Muscle layer of colon (tissue), 2 donors: ENCODE data around the gene HECTD2.
"Not testable (repeated sequence)": the region's sequence is repeated elsewhere in the genome, so short reads cannot be mapped to it uniquely, and the experiment has no call there.

Experiments
- H3K27ac ChIP-seq: one replicate; pipeline ENCODE4 v1.7.0; 2013; ENCODE audit warnings: low read depth, mild to moderate bottlenecking, low read length, moderate library complexity
- H3K27me3 ChIP-seq, 2 donors: one replicate each; pipeline ENCODE4 v1.7.0; 2013; ENCODE audit warnings: low read length in 2 of 2, mild to moderate bottlenecking in 2 of 2; ENCODE audit not compliant: insufficient read depth in 2 of 2, control insufficient read depth in 1 of 2
- H3K36me3 ChIP-seq: one replicate; pipeline ENCODE4 v1.7.0; 2013; ENCODE audit warnings: mild to moderate bottlenecking, low read length; ENCODE audit not compliant: insufficient read depth
- H3K4me1 ChIP-seq: one replicate; pipeline ENCODE4 v1.7.0; 2013; ENCODE audit warnings: mild to moderate bottlenecking, low read length; ENCODE audit not compliant: insufficient read depth
- H3K4me3 ChIP-seq, 2 donors: one replicate each; pipeline ENCODE4 v1.7.0; 2013; ENCODE audit warnings: low read length in 2 of 2, low read depth in 1 of 2, mild to moderate bottlenecking in 1 of 2, moderate library complexity in 1 of 2
- H3K9ac ChIP-seq: one replicate; pipeline ENCODE4 v1.7.0; 2013; ENCODE audit warnings: low read length
- H3K9me3 ChIP-seq: one replicate; pipeline ENCODE4 v1.7.0; 2013; ENCODE audit warnings: mild to moderate bottlenecking, low read length
- donor health status: abdominal sarcoma.
- donor health status: Adenocarcinoma of cecum.

HECTD2 gene

DNA sequence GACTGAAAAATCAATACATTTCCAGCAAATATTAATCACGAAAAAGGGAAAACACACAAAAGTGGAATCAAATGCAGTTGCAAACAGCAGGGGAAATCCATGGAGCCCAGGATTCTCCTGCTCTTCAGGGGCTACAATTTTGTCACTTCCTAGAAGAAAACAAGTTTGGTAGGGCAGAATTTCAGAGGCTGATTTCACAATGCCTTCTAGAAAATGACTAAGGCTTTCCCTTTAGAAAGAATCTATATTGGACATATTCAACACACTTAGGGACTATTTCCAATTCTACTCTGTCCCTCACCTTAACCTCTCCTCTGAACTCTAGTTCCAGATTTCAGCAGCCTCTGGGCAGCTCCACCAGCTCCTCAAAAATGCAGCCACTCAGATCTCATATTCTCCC is 111.3 kb downstream of the HECTD2 start:
- H3K27me3 ChIP-seq: no peaks in the 10 kb centered on the region
- no peaks in the 10 kb centered on the region for H3K9me3 ChIP-seq
- peaks cover 11% of the 10 kb centered on the region for H3K4me1 ChIP-seq
- H3K27ac ChIP-seq: no peak overlapping the region
- no peak overlapping the region for H3K4me3 ChIP-seq
- no peak overlapping the region for H3K9ac ChIP-seq
- no peaks in the 10 kb centered on the region for H3K36me3 ChIP-seq

DNA sequence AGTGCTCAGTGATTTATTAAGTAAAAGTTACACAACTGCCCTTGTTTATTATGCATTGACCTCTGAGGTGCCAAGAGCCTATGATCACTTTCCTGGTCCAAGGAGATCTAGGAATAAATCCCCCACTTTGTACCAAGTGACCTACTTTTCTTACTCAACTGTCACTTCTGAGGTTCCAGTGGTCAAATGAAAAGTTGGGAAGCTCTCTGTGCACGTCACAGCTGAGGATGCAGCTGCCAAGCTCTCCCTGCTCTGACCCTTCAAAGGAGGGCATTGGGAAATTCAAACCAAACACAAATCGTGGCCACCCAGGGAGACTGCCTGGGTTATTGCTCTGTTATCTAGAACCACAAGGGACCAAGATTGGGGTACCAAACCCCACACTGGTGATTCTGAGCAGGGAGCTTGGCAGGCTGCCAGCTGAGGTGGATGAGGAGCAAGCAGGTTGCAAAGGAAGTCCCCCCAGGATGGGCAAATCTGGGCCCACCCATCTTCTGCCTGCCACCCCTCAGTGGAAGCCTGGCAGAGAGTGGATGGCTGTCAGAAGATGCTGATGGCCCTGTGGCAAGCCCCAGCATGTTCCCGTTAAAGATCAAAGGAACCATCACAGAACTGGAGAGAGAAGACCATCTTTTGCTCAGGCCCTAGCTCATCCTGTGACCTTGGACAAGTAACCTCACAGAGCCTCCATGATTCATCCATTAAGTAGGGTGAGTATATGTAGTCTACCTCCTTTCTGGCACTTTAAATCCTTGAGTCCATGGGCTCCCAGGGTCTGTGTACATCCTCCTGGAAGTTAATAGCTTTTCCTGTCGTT is 116.0 kb downstream of the HECTD2 start:
- Histone ChIP-seq H3K27me3 (no peaks in the 10 kb centered on the region), H3K36me3 (no peaks in the 10 kb centered on the region), H3K27ac (no peak overlapping the region), H3K4me1 (no peaks in the 10 kb centered on the region), H3K9me3 (no peaks in the 10 kb centered on the region), H3K4me3 (no peak overlapping the region), H3K9ac (no peak overlapping the region)

- Histone ChIP-seq H3K4me1 (no peaks in the 10 kb centered on the region), H3K4me3 (no peak overlapping the region), H3K27ac (no peak overlapping the region), H3K9ac (no peak overlapping the region), H3K9me3 (no peaks in the 10 kb centered on the region), H3K36me3 (no peaks in the 10 kb centered on the region), H3K27me3 (no peaks in the 10 kb centered on the region)
These were observed 117.9 kb downstream of the HECTD2 start for GRCh38 chr10:91528080-91528479.

DNA sequence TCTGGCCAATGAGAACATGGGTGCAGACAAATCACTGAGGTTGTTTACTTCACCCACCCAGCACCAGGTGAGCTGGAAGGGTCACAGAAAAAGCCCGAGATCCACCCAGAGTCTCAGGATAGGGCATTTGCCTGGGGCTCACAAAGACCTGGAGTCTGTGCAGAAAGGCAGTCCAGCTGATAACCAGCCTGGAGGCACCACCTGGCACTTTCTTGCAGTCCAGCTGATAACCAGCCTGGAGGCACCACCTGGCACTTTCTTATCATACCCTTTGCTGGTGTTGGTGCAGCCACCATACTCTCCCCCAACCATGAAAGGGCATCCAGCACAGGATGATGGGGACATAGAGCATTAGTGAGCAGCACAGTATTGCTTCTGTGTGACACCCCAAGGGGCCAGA is 118.6 kb downstream of the HECTD2 start:
- no peaks in the 10 kb centered on the region for H3K4me1 ChIP-seq
- no peaks in the 10 kb centered on the region for H3K9me3 ChIP-seq
- no peak overlapping the region for H3K4me3 ChIP-seq
- H3K36me3 ChIP-seq: no peaks in the 10 kb centered on the region
- H3K27ac ChIP-seq: no peak overlapping the region
- H3K9ac ChIP-seq: no peak overlapping the region
- no peaks in the 10 kb centered on the region for H3K27me3 ChIP-seq

- H3K4me1 ChIP-seq, H3K4me3 ChIP-seq, H3K27ac ChIP-seq, H3K9ac ChIP-seq, H3K36me3 ChIP-seq, H3K27me3 ChIP-seq, H3K9me3 ChIP-seq: not testable (repeated sequence)
These were observed 124.6 kb downstream of the HECTD2 start for GRCh38 chr10:91534789-91535188.

DNA sequence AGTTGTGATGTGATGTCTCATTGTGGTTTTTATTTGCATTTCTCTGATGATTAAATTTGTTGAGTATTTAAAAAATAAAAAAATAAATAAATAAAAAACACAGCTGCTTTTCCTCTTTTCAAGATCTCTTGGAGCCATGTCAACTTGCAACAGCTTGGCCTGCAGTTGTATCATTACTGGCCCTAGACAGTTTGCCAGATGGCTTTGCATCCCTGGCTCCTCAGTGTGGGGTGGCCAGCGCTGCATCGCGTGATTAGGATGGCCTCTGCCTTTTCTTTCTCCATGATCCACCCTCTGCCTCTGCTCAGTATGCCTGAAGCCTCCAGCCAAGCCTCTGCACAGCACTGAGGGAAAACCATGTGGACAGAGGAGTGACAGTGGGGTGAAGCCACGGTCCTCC is 126.0 kb downstream of the HECTD2 start:
- Histone ChIP-seq H3K27me3 (no peaks in the 10 kb centered on the region), H3K36me3 (no peaks in the 10 kb centered on the region), H3K27ac (no peak overlapping the region), H3K9ac (no peak overlapping the region), H3K9me3 (no peaks in the 10 kb centered on the region), H3K4me1 (peaks cover 10% of the 10 kb centered on the region), H3K4me3 (no peak overlapping the region)

DNA sequence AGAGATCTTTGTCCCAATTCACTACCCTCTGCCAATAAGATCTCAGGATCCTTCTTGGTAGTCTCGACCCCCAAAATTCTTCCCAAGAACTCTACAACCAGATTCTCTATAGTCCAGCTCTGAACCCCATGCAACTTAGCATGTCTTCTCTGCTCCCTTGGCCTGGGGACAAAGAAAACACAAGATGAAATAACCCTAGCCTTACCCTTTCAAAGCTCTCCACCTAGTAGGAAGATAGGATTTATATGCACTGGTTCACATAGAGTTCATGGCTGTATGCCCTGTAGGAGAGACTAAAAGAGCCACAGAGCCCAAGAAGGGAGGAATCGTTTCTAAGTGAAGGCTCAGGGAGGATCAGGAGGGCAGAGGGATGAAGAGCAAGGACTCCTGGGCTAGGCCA is 126.6 kb downstream of the HECTD2 start:
- Histone ChIP-seq H3K9ac (no peak overlapping the region), H3K27me3 (no peaks in the 10 kb centered on the region), H3K9me3 (no peaks in the 10 kb centered on the region), H3K4me3 (no peak overlapping the region), H3K4me1 (peaks cover 10% of the 10 kb centered on the region), H3K27ac (no peak overlapping the region), H3K36me3 (no peaks in the 10 kb centered on the region)

DNA sequence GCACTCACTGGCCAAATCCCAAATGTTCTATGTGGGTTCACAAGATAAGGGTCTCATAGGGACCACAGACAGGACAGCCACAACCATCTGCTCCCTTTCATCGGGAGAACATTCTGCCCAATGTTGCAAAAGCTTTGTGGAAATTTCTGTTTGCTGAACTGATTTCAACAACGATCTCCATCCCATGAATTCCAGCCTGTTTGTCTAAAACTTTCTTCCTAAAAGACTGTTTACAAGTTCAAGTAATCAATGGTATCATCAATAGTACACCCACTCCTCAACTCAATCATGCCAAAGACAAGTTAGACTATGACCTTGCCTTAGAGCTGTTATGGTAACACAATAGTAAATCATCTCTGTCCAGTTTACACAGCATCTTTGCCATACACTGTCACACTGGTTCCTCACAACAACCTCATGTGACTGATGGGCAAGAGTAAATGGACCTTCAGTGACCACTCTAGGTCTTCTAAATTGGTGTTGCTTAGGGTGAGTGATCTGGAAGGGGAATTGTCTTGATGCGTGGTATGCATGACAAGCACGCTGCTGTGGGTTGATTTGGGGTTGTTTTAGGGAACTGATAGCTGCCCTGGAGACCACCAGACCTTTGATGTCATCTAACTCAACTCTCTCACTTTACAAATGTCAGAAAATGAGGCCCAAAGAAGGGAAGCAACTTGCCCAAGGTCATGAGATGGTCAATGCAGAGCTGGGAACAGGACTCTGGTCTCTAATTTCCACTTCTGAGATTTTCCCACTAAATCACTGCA is 127.7 kb downstream of the HECTD2 start:
- Histone ChIP-seq H3K4me1 (peaks cover 10% of the 10 kb centered on the region), H3K36me3 (no peaks in the 10 kb centered on the region)

GRCh38 chr10:91539930-91540329 is 129.8 kb downstream of the HECTD2 start:
- H3K4me1 ChIP-seq: peaks cover 10% of the 10 kb centered on the region
- no peaks in the 10 kb centered on the region for H3K27me3 ChIP-seq
- H3K27ac ChIP-seq: no peak overlapping the region
- H3K9me3 ChIP-seq: no peaks in the 10 kb centered on the region
- no peaks in the 10 kb centered on the region for H3K36me3 ChIP-seq
- H3K9ac ChIP-seq: no peak overlapping the region
- H3K4me3 ChIP-seq: no peak overlapping the region

More for the DNA sequence above, 127.7 kb downstream of the HECTD2 start:
- no peak overlapping the region for H3K9ac ChIP-seq
- no peak overlapping the region for H3K27ac ChIP-seq
- H3K4me3 ChIP-seq: no peak overlapping the region
- H3K9me3 ChIP-seq: no peaks in the 10 kb centered on the region
- H3K27me3 ChIP-seq: no peaks in the 10 kb centered on the region

DNA sequence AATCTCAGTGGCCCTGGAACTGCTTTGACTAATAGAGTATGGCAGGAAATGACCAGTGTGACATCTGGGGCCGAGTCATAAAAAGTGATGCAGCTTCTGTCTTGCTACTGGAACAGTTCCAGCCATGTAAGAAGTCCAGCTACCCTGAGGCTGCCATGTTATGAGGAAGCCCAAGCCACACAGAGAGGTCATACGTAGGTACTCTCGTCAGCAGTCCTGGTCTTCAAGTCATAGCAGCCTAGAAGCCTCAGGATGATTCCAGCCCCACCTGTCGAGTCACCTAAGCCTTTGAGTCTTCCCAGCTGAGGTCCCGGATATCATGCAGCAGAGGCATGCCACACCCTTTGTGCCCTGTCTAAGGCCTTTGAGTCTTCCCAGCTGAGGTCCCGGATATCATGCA is 130.6 kb downstream of the HECTD2 start:
- Histone ChIP-seq H3K36me3 (no peaks in the 10 kb centered on the region), H3K4me3 (no peak overlapping the region), H3K4me1 (peaks cover 10% of the 10 kb centered on the region), H3K9me3 (no peaks in the 10 kb centered on the region), H3K27me3 (no peaks in the 10 kb centered on the region), H3K27ac (no peak overlapping the region), H3K9ac (no peak overlapping the region)

GRCh38 chr10:91541481-91541880 is 131.3 kb downstream of the HECTD2 start:
- H3K4me1 ChIP-seq: peaks cover 9% of the 10 kb centered on the region
- H3K27ac ChIP-seq: no peak overlapping the region
- no peak overlapping the region for H3K9ac ChIP-seq
- no peaks in the 10 kb centered on the region for H3K9me3 ChIP-seq
- H3K36me3 ChIP-seq: no peaks in the 10 kb centered on the region
- H3K4me3 ChIP-seq: no peak overlapping the region
- no peaks in the 10 kb centered on the region for H3K27me3 ChIP-seq
